Activated naive CD4-positive, alpha-beta T cell treated with anti-CD3 and anti-CD28 coated beads, Interleukin-2, amount 10 ng/mL, durations not matched to agents 7 days and 5 days (primary cell): Measurements from ENCODE around the gene TPH1.
"Not testable (repeated sequence)": the region's sequence is repeated elsewhere in the genome, so short reads cannot be mapped to it uniquely, and the experiment has no call there.

Experiments
- CTCF ChIA-PET: fragments of 350-600 bp; sonication (Branson Sonifier 250); formaldehyde crosslinking; loops from one replicate; lab custom pipeline; 2021; ENCODE audit warnings: antibody characterized with exemption; lab: Charles Lee
- DNase-seq: peaks from one replicate; pipeline ENCODE4 v3.0.0-alpha.2; 2020
- H3K27ac Mint-ChIP-seq: one replicate; pipeline ENCODE4 v1.8.0; 2021; ENCODE audit warnings: mild to moderate bottlenecking, moderate library complexity, mixed read lengths
- H3K27me3 Mint-ChIP-seq: one replicate; pipeline ENCODE4 v1.8.0; 2021; ENCODE audit warnings: mild to moderate bottlenecking, mixed read lengths
- H3K36me3 Mint-ChIP-seq: one replicate; pipeline ENCODE4 v1.8.0; 2021; ENCODE audit warnings: mixed read lengths
- H3K4me1 Mint-ChIP-seq: one replicate; pipeline ENCODE4 v1.8.0; 2021; ENCODE audit warnings: mixed read lengths
- H3K4me3 Mint-ChIP-seq: one replicate; pipeline ENCODE4 v1.8.0; 2021; ENCODE audit warnings: mild to moderate bottlenecking, moderate library complexity, mixed read lengths
- H3K9me3 Mint-ChIP-seq: one replicate; pipeline ENCODE4 v1.8.0; 2021; ENCODE audit warnings: mixed read lengths

The TPH1 gene

DNA sequence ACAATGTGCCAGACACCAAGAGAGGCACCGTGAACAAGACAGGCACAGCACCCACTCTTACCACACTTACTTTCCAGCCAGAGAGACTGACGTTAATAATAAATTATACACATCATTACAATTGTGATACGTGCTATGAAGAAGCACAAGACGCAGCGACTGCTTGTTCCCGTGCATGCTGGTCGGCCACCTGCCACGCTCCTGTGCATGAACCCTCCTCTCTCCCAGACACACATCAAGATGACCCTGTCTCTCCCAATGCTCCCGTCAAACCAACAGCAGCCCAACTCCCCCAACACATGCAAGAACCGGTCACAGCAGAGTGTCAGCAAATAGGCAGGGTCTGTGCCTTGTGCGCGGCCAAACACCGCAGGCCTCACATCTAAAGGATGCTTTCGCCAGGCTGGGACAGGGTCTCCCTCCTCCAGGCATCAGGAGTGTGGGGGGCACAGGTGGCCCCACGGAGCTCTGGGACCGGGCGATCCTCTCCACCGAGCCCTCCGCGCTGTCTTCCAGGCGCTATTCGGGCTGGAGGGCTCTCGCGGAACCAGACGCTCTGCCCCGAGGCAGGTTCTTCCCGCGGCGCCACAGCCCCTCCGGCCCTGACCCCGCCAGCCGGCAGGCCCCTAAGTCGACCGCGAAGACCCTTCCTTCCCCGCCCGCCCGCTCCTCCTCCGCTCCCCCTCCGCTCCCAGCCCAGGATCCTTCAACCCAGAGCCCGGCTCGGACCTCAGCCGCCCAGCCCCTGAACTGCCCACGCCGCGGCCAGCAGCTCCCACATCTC lies 33.8 kb downstream of the TPH1 start:
- no peaks in the 10 kb centered on the region for H3K9me3 Mint-ChIP-seq
- H3K27me3 Mint-ChIP-seq = no peaks in the 10 kb centered on the region
- H3K27ac Mint-ChIP-seq = peak overlapping the region; percentile 82
- DNase-seq = no peak
- H3K36me3 Mint-ChIP-seq = peaks cover 2% of the 10 kb centered on the region
- peaks cover 36% of the 10 kb centered on the region for H3K4me1 Mint-ChIP-seq
- peak overlapping the region; percentile 93 for H3K4me3 Mint-ChIP-seq
- CTCF ChIA-PET = no interaction called here

DNA sequence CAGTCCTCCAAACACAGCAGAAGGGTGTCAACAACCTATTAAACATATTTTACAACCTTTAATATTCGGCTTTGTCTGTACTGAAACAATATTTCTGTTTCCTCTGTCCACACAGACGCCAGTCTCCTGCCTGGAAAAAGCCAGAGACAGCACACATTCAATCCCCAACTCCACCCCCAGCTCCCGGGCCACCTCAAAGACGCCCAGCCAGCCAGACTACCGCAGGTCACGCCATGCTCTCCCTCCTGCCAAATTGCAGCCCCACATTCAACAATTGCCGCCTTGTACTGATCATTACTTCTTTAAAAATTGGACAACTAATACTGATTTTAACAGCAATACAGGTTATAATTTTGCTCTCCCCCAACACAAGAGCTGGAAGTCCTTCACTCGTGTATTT lies 34.4 kb downstream of the TPH1 start:
- H3K36me3 Mint-ChIP-seq = peaks cover 4% of the 10 kb centered on the region

DNA sequence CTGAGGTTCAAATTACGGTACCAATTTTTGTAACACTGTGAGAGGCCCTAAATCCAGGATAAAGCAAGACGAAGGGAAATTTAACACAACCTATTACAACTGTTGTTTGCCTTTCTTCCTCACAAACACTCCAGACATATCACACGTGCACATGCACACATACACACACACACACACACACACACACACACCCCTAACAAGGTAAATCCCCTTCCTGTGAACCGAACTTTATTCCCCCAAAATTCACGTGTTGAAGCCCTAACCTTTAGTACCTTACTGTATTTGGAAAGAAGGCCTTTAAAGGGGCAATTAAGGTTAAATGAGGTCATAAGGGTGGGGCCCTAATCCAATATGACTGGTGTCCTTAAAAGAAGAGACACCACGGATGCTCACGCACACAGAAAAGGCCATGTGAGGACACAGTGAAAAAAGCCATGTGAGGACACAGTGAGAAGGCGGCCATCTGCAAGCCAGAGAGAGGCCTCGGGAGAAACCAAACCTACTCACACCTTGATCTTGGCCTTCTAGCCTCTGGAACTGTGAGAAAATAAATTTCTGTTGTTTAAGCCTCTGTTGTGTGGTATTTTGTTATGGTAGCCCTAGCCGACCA lies 35.0 kb downstream of the TPH1 start:
- Mint-ChIP-seq H3K4me1 (peaks cover 36% of the 10 kb centered on the region), H3K36me3 (peaks cover 7% of the 10 kb centered on the region), H3K9me3 (no peaks in the 10 kb centered on the region), H3K4me3 (no peak overlapping the region), H3K27me3 (no peaks in the 10 kb centered on the region), H3K27ac (no peak overlapping the region)
- no peak for DNase-seq
- CTCF ChIA-PET = interaction anchor here (0.6 kb wide), 1 partner anchor 104 kb away, joined by 3 read pairs; no protein-coding TSS in a partner anchor

More for the DNA sequence above, 34.4 kb downstream of the TPH1 start:
- H3K27ac Mint-ChIP-seq = peak overlapping the region; percentile 82
- H3K27me3 Mint-ChIP-seq = no peaks in the 10 kb centered on the region
- DNase-seq = no peak
- CTCF ChIA-PET = interaction anchor here (0.6 kb wide), 1 partner anchor 104 kb away, joined by 3 read pairs; no protein-coding TSS in a partner anchor
- H3K4me1 Mint-ChIP-seq = peaks cover 36% of the 10 kb centered on the region
- H3K4me3 Mint-ChIP-seq = peak overlapping the region; percentile 93
- no peaks in the 10 kb centered on the region for H3K9me3 Mint-ChIP-seq

DNA sequence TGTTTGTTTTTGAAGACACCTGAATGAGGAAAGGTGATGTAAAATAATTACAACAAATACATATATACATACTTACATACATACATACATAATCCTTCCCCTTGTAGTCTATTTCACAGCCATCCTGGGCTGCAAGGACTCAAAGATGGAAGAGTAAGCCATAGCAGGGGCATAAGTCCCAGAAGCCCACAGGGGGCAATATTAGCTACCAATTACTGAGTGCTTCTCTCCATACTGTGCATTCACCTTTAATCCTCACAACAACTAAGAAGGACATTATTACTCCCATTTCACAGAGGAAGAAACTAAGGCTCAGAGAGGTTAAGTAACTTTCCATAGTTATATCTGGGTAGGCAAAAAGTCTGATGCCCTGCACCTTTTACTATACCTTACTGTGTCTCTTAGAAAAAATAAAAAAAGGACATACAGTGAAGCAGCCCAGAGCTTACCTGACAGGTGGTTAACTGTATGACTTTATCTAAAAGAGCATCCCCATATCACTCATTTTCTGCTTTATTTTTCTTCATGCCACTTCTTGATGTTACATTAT lies 35.9 kb downstream of the TPH1 start:
- H3K4me3 Mint-ChIP-seq = no peak overlapping the region

DNA sequence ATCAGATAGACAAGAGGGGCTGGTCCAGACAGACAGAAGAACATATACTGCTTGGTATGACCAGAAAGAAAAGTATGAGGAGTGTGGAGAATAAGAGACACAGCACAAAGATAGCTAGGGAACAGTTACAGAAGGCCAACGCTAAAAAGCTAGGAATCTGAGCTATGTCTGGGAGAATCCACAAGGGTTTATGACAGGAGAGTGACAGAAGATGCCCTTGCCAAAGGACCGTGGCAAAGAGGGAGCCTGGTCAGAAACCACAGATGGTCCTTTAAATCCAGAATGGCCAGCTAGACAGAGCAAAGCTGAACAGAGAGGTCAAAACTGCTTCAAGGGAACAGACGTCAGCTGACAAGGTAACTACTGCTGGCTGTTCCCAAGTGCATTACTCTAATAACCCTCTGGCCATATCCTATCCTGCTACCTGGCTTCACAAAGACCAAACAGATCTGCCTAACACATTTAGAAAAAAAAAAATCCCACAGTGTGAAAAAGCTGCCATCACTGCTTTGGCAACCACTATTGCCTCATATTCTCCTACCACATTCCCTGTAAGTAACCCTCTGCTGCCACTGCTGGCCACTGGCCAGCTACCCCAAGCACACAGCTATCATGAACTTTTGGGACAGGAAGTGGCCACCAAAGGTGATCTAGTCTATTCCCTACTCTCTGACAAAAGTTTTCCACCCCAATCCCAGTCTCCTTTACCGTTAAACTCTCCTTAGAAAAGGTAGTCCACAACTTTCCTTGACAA lies 40.5 kb downstream of the TPH1 start:
- CTCF ChIA-PET = interaction anchor here (0.7 to 1.5 kb wide), 2 partner anchors 12 to 1174 kb away, joined by 4 to 7 read pairs; no protein-coding TSS in a partner anchor
- Mint-ChIP-seq H3K4me3 (no peak overlapping the region), H3K36me3 (peaks cover 26% of the 10 kb centered on the region), H3K9me3 (no peaks in the 10 kb centered on the region), H3K27me3 (no peaks in the 10 kb centered on the region), H3K27ac (no peak overlapping the region), H3K4me1 (peaks cover 2% of the 10 kb centered on the region)
- DNase-seq = no peak

More for the DNA sequence above, 35.9 kb downstream of the TPH1 start:
- Mint-ChIP-seq H3K27ac (peak overlapping the region; percentile 62), H3K4me1 (peaks cover 36% of the 10 kb centered on the region), H3K9me3 (no peaks in the 10 kb centered on the region), H3K36me3 (peaks cover 13% of the 10 kb centered on the region), H3K27me3 (no peaks in the 10 kb centered on the region)
- CTCF ChIA-PET = interaction anchor here (1.3 kb wide), 1 partner anchor 19 kb away, joined by 3 read pairs; no protein-coding TSS in a partner anchor
- no peak for DNase-seq

DNA sequence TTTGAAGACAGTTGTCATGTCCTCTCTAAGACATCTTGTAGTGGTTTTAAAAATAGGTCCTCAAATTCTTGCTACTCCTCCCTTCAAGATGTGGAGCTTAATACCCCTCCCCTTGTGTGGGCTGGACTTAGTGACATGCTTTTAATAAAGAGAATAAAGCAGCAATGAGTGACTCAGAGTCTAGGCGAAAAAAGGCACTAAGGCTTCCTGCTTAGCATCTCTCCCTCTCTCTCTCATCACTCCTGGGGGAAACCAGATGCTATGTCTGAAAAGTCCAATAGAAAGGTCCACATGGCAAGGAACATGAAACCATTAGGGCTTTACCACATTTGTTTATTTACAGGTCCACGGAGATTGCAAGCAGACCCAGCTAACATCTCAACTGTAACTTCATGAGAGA lies 44.9 kb downstream of the TPH1 start:
- DNase-seq = no peak
- CTCF ChIA-PET = interaction anchor here (1.1 kb wide), 1 partner anchor 32 kb away, joined by 3 read pairs; no protein-coding TSS in a partner anchor
- H3K36me3 Mint-ChIP-seq = peaks cover 39% of the 10 kb centered on the region
- peaks cover 8% of the 10 kb centered on the region for H3K4me1 Mint-ChIP-seq
- no peaks in the 10 kb centered on the region for H3K9me3 Mint-ChIP-seq
- H3K4me3 Mint-ChIP-seq = no peak overlapping the region
- H3K27me3 Mint-ChIP-seq = no peaks in the 10 kb centered on the region
- no peak overlapping the region for H3K27ac Mint-ChIP-seq

DNA sequence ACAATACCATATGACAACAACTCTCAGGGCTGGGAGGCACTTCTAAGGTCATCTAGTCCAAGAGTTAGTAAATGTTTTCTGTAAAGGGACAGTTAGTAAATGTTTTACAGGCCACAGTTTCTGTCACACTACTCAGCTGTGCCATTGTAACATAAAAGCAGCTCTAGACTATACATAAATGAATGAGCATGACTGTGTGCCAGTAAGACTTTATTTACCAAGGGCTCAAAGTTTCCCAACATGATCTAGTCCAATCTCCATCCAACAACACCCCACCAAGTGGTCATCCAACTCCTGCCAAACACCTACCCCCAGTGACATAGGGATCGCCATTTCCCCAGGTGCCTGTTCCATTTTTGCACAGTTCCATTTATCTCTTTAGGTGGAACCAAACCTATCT lies 45.3 kb downstream of the TPH1 start:
- H3K4me1 Mint-ChIP-seq = peaks cover 8% of the 10 kb centered on the region
- no peak overlapping the region for H3K4me3 Mint-ChIP-seq
- H3K27ac Mint-ChIP-seq = no peak overlapping the region
- no peaks in the 10 kb centered on the region for H3K9me3 Mint-ChIP-seq
- CTCF ChIA-PET = interaction anchor here (1.1 to 1.7 kb wide), 2 partner anchors 13 to 32 kb away, joined by 3 to 4 read pairs; no protein-coding TSS in a partner anchor
- peaks cover 40% of the 10 kb centered on the region for H3K36me3 Mint-ChIP-seq
- DNase-seq = no peak
- H3K27me3 Mint-ChIP-seq = no peaks in the 10 kb centered on the region

DNA sequence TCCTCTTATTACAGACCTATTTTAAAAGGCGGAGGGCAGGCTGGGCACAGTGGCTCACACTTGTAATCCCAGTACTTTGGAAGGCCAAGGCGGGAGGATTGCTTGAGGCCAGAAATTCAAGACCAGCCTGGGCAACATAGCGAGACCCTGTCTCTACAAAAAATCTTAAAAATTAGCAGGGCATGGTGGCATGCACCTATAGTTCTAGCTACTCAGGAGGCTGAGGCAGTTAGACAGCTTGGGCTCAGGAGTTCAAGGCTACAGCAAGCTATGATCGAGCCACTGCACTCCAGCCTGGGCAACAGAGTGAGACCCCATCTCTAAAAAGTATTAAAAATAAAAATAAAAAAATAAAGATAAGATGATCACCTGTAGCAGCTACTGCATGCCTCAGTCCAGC lies 45.9 kb downstream of the TPH1 start:
- not testable (repeated sequence) for H3K4me3 Mint-ChIP-seq, H3K9me3 Mint-ChIP-seq, H3K27ac Mint-ChIP-seq, H3K4me1 Mint-ChIP-seq, H3K27me3 Mint-ChIP-seq, DNase-seq
- CTCF ChIA-PET = interaction anchor here (1.1 to 1.7 kb wide), 2 partner anchors 13 to 31 kb away, joined by 3 to 4 read pairs; no protein-coding TSS in a partner anchor
- peaks cover 41% of the 10 kb centered on the region for H3K36me3 Mint-ChIP-seq
